ENCODE measurements around the gene LPAR2. TPM values are rescaled to one million over a fixed set of nuclear protein-coding genes. Genes with fewer than 3 reads are reported as not detected.

The LPAR2 gene
- 0.30 and 0.32 TPM in 2 replicates for total RNA-seq

DNA sequence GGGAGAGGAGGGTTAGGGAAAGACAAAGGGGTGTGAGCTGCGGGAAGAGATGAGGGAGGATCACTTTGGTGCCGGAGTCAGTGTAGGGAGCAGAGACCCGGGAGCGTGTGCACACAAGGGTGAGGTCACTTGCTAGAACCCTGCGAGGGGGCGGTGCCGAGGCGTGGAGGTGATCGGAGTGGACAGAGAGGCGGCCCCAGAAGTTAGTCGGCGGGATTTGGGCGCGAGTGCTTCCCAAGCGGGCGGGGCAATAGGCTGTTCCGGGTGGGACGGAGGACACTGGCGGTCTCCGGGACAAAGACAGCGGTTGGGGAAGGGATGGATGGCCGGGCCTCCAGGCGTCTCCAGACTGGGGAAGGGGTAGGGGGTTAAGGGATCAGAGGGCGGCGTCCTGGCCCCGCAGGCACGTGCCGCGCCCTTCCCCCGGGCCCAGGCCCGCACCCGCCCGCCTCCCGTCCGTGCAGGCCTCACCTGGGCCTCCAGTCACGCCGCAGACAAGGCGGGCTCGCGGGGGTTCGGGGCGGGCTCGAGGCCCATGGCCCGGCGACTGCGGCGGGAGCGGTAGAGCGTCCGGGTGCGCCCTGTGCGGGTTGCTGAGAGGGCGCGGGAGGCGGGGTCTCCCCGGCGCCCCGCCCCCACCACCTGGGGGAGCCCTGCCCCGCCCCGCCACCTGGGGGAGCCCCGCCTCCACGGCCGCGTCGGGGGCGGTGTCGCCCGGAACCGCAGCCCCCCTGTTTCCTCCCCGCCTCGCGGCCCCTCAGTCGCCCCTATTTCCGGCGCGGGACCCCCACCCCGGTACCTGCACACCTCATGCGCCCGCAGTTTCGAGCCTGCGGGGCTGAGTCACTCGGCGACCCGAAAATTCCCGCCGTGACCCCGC is at the start of gene LPAR2:
Gene LPAR2, minus strand, starts transcription at position 600 of the 880 bp plus-strand sequence. CDS start 945 bp downstream, outside the sequence.

GRCh38 chr19:19668230-19669012 is 40.4 kb upstream of the LPAR2 start, which contains the start of gene ZNF101:
Gene ZNF101 (plus strand): TSS chr19:19668839. CDS start chr19:19668964, 125 bp downstream.

DNA sequence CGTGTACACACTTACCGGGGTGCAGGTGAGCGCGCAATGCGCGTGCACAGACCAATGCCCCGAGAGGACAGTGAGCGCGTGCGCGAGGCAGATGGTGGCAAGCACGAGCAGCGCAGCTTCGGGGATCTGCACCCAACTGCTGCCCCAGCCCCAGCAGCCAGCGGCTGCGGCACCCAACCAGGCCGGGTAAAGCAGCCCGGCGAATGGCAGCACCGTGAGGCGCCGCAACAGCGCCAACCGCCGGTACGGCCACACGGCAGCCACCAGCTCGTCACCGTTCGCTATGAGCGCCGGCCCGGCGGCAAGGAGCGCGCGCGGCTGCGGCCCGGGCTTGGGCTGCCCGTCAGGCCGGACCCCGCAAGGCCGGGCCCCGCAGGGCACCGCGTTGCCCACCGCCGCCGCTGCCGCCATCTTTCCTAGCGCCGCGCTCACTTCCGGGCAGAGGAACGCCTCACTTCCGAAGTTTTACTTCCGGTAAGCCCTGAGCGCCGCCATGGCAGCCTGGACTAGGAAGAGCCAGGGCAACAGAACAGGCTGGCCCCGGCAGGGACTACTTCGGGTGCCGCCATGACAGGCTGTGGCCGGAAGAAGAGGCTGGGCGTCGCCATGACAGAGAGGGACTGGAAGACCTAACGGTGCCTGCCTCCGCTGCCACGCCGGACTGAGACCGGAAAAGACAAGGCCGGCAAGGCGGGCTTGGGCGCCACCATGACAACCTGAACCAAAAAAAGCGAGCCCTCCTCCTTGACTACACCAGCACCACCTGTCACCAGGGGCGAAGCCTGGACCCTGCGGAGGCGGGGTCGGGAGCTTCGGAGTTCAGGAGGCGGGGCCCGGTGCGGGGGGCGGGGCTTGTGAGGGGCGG is 35.5 kb upstream of the LPAR2 start, which contains the start of gene ATP13A1:
Gene ATP13A1, minus strand, starts transcription at position 421 of the 865 bp plus-strand sequence. Its CDS starts 10 bp downstream, at position 411.

DNA sequence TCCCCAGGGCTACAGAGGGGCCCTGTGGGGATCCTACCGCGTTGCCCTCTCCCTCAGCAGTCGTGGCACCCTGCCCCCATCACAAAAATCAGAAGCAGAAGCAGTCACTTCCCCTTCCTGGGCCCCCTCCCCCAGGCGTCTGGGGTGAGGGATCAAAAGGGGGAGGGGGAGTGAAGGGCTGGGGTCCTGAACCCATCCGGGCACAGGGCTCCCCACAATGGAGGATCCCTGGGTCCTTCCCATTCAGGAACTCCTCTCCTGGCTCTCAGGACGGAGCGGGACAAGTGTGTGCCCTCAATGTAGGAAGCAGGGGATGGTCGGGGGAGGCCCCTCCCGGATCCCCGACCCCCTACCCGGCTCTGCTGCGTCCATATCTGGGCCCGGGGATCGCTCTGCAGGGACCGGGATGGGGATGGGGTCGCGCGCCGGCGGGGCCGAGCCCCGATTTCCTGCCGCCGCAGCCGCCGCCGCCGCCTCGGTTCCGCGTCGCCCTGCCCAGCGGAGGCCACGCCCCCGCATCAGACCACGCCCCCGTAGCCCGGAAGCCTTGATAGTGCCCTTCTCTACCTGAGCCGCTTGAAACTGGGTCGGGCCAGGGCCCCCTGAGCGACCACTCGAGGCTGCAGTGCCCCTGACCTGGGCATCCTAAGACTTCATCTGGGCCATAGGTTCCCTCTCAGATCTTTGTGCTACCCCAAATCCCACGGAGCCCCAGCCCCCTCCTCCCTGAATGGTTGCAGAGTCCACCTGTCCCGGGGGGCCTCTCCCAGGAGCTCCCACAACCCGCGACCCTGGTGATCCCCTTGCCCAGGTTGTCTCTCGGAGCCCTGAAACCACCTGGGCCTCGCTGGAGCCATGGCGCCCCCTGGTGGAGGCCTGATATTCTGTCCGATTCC is 15.4 kb upstream of the LPAR2 start, which contains the start of gene GMIP:
Gene GMIP, minus strand, starts transcription at position 500 of the 896 bp plus-strand sequence. Its CDS starts 128 bp downstream, at position 372.

DNA sequence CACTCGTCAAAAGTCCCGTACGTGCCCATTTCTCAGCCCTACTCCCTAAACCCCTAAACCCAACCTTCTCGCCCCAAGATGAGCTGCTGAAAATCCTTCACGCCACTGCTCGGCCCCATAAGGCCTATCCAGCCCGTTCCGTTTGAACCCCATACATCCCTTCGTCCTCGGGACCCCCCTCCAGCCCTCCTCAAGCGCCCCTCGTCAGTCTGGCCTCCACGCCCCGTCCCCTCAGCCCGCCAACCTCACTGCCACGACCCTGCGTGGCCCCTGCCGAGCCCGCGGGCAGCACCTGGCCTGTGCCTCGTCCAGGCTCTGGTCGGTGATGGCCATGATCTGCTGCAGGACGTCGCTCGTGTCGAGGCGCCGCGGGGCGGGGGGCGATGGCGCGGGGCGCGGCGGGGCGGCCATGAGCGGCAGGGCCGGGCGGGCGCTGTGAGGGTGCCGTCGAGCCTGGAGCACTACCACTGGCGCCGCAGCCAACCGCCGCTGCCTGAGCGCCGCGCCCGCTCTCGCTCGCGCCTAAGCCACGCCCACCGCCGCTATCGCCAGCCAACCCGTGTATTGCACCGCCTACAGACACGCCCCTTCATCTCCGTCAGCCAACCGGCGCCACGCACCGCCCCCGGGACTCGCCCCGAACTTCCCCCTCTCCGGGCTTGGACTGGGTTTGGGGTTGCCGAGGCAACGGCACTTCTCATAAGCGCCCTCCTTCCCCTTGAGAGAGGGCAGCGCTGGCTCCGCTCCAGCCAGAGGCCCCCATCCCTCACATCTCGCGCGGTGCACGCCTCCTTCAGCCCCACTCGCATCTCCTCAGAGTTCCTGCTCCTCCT is 9.6 kb downstream of the LPAR2 start, which contains the start of gene PBX4:
Gene PBX4, minus strand, starts transcription at position 469 of the 833 bp plus-strand sequence. Its CDS starts 58 bp downstream, at position 411.

Other genes with a start within 250 kb of the LPAR2 start
- 46.8 and 51.0 TPM in 2 replicates for gene GATAD2A, start 222.5 kb downstream of the LPAR2 start, total RNA-seq
- 0.32 and 0.76 TPM in 2 replicates for gene TSSK6, start 112.7 kb downstream of the LPAR2 start, total RNA-seq
- 50.8 and 253 TPM in 2 replicates for gene NDUFA13, start 112.0 kb downstream of the LPAR2 start, total RNA-seq
- gene YJEFN3, start 99.3 kb downstream of the LPAR2 start, total RNA-seq = under 0.01 and 1.2 TPM in 2 replicates
- not detected in 2 replicates for gene CILP2, start 90.0 kb downstream of the LPAR2 start, total RNA-seq
- gene PBX4, start 9.5 kb downstream of the LPAR2 start, total RNA-seq = not detected in 2 replicates
- gene GMIP, start 15.4 kb upstream of the LPAR2 start, total RNA-seq = 4.3 and 10.7 TPM in 2 replicates
- 21.6 and 49.7 TPM in 2 replicates for gene ATP13A1, start 35.5 kb upstream of the LPAR2 start, total RNA-seq
- 8.1 and 13.4 TPM in 2 replicates for gene ZNF101, start 40.6 kb upstream of the LPAR2 start, total RNA-seq
- gene ZNF14, start 104.9 kb upstream of the LPAR2 start, total RNA-seq = 4.9 and 5.3 TPM in 2 replicates
- gene ZNF506, start 193.5 kb upstream of the LPAR2 start, total RNA-seq = 1.3 and 4.4 TPM in 2 replicates
- 2.9 and 7.4 TPM in 2 replicates for gene ZNF253, start 237.7 kb upstream of the LPAR2 start, total RNA-seq